Stimulated activated CD4-positive, alpha-beta T cell treated with anti-CD3 and anti-CD28 coated beads, TNF-alpha, amount 100 ng/mL, for 48 hours (primary cell): ENCODE measurements around the gene HNRNPM.
A peak's percentile ranks its signal among the peaks of the same experiment; 100 is the strongest.

ENCODE experiments used
- DNase-seq, 3 donors: peaks; one replicate each; pipeline ENCODE4 v3.0.0-alpha.2; 2020; ENCODE audit warnings: low read depth in 3 of 3

The HNRNPM gene

DNA sequence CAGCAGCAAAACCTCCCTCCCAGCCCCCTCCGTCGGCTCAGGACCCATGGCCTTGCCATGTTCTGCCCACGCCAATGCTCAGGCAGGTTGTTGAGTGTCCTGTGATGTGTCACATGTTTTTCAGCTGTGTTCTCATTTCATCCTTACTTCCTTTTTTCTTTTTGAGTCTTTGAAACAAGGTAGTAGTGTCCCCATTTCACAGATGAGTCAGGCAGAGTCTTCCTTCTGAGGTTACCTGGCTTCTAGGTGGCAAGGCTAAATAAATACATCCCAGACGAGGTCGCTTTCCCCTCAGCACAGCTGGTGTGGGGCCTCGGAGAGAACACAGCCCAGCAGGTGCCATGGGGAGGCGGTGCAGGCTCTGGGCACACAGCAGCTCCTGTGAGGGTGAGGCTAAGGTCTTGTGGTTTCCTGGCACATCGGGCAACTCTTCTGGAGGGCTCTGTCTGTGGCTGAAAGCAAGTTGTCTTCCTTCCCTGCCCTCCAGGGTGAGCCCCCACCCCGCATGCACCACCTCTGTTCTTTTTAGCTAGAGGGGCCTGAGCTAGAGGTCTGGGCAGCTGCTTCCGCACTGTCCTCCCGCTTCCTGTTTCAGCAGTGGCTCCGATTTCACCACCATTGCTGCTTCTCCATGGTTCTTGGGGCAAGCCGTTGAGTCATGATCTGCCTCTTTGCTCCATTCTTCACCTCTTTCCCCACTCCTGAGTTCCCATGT lies 42.5 kb downstream of the HNRNPM start:
- DNase-seq = peak; percentile 35 to 69 (median 36)

DNA sequence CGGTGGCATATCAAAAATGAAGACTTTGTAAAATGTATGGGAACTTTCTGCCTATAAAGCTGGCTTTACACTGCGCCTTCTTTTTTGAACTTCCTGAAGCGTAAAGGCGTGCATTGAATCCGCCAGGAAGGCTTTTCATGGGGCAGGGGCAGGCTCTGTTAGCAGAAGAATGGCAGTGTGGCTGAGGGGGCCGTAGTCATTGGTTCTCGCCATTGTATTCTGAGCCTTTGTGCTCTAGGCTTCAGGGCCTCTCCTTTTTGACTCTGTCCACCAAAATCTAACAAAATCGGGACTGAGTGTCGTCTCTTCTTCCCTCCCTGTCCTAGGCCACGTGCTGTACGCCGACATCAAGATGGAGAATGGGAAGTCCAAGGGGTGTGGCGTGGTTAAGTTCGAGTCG lies 43.6 kb downstream of the HNRNPM start:
- no peak for DNase-seq

GRCh38 chr19:8489561-8490394 lies 45.0 kb downstream of the HNRNPM start:
- DNase-seq = no peak

DNA sequence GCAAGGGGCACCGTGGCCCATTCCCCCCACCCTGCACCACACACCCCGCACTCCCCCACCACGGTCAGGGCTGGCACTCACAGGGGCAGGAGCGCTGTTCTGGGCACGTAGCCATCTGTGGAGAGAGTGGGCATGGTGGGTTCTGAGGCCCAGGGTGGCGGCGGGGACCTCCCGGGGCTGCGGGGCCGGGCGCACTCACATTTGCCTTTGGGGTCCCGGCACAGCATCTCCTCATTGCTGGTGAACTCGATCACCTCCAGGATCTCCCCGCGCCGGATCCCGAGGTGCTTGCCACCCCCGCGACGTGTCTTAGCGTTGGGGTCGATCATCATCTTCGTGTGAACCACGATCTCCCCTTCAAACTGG lies 45.6 kb downstream of the HNRNPM start:
- no peak for DNase-seq

- no peak for DNase-seq
Measured at GRCh38 chr19:8490873-8491272, 46.1 kb downstream of the HNRNPM start.

GRCh38 chr19:8491574-8491973 lies 46.8 kb downstream of the HNRNPM start:
- DNase-seq = no peak

DNA sequence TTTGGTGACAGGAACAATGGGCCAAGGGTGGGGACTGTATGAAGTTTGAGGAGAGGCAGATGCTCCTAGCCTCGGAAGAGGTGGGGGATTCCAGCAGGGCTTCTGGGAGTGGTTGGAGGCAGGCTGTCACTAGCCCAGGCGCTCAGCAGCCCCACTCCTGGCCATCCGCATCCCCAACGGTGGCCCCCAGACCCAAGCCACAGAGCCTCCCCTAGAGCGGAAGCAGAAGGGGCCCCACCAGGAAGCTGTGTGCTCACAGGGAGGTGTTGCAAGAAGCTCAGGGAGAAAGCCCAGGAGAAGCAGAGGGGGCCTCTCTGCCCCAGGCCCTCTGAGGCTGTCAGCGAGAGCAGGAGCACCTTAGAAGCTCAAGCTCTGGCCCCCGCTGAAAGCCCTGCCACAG lies 49.4 kb downstream of the HNRNPM start:
- no peak for DNase-seq

DNA sequence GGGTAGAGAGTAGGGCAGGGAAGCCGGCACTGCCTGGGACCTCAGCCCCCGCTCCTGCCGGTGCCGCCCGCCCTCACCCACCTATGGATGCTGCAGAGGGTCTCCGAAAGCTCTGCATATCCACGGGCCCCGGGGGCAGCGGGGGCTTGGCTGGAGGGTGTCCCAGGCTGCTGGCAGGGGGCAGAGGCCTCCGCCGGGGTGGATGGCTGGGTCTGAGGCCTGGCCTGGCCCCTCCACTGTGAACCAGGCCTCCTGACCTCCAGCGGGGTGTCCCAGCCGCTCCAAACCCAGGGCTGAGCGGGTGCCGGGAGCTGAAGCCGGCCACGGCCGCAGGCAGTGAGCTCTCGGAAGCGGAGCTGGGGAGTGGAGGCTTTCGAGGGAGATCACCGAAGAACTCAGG lies 53.5 kb downstream of the HNRNPM start:
- no peak for DNase-seq

- DNase-seq = no peak
Measured at GRCh38 chr19:8499048-8499833, 54.5 kb downstream of the HNRNPM start.

DNA sequence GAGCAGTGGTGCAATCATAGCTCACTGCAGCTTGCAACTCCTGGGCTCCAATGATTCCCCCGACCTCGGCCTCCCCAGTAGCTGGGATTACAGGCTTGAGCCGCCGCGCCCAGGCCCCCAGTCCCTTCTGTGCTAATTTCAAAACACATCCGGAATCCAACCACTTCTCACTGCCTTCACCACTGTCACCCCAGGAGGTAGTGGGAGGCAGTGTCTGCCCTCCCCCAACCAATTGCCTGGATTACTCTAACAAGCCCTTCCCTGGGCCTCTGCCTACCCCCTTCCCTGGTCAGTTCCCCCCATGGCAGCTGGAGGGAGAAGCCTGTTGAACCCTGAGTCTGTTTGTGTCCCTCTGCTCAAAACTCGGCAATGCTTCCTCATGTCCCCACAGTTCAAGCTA lies 55.4 kb downstream of the HNRNPM start:
- no peak for DNase-seq

GRCh38 chr19:8501516-8501915 lies 56.7 kb downstream of the HNRNPM start:
- no peak for DNase-seq

DNA sequence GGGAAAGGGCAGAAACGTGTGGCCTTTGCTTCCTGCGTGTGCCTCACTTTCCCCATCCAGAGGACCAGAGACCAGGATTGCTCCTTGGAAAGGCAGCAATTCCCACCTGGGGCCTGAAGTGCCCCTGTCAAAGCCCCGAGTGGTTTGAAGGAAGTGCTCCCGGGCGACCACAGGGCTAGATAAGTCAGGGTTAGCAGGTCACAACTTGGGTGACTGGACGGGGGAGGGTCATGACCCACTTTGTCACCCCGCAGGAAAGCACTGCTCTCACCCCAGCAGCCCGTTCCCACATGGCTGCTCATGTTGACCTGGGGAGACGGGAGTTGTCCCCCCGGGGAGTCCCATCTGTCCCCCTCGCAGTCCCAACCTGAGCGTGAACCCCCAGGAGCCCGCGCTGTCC lies 57.2 kb downstream of the HNRNPM start:
- no peak for DNase-seq

- no peak for DNase-seq
Measured at GRCh38 chr19:8503510-8503909, 58.7 kb downstream of the HNRNPM start.

DNA sequence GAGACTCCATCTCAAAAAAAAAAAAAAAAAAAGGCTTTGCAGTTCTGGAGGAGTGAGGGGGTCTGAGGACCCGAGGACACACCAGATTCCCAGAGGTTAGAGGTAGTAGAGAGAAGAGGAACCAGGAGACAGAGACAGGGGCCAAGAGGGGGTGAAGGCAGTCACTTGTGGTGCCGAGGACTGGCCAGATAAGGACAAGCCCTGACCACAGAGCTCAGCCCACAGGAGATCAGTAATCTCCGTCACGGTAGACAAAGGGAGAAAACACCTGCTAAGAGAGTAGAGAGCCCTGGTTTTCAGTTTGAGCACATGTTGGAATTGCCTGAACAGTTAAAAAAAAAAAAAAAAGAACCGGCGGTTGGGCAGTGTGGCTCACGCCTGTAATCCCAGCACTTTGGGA lies 59.4 kb downstream of the HNRNPM start:
- DNase-seq = no peak

GRCh38 chr19:8504919-8505318 lies 60.1 kb downstream of the HNRNPM start:
- DNase-seq = no peak

- DNase-seq = peak; percentile 32 to 68 (median 54)
Measured at GRCh38 chr19:8505680-8506401, 61.1 kb downstream of the HNRNPM start.

GRCh38 chr19:8506402-8506957 lies 61.7 kb downstream of the HNRNPM start:
- DNase-seq = no peak

GRCh38 chr19:8510589-8511115 lies 65.9 kb downstream of the HNRNPM start:
- DNase-seq = no peak

DNA sequence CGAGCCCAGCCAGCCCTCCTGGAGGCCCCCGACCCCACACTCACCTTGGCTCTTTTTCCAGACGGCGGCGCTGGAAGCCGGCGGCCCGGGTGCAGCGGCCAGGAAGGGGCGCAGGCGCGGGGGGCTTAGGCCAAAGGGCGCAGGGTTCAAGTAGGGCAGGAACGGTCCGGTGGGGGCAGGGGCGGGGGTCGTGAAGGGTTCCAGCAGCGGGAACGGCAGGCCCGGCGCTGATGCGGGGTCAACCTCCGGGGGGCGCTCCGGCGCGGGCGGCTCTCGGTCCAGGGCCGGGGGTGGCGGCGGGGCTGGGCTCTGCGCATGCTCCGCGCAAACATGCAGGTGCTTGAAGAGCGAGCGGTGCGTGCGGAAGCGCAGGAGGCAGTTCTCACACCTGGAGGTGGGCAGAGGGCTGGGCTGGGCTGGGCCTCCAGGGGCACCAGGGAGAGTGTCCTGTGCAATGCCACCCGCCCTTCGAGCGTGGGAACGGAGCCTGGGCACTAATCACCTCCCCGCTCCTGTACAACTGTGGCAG lies 66.9 kb downstream of the HNRNPM start:
- no peak for DNase-seq

GRCh38 chr19:8512115-8512967 lies 67.6 kb downstream of the HNRNPM start:
- DNase-seq = no peak
